Measurements from ENCODE around the gene MR1. TPM values are rescaled to one million over a fixed set of nuclear protein-coding genes. Genes with fewer than 3 reads are reported as not detected.

Gene MR1
- total and polyA plus RNA-seq, 9 of the 15 experiments (the other 6 are each of a cell fraction or from before 2014, with no cell fraction given) = 9.7 to 21.7 (median 15.6) TPM

GRCh38 chr1:181021811-181022434 is 11.9 kb upstream of the MR1 start:
- ATAC-seq (peak; percentile 84), FAIRE-seq (peak; percentile 83), DNase-seq (ENCODE audit: extremely low read depth in 1 of 4, low spot score in 3 of 4) (peak; percentile 65 to 91 (median 78))
- peaks cover 17% of the 10 kb centered on the region; the same call in 1 of the 3 replicates for H3K36me3 ChIP-seq (ENCODE audit: control insufficient read depth, insufficient read depth, low read length)
- H3K4me1 ChIP-seq (replicated peaks in 1 of 2; ENCODE audit: control insufficient read depth in 2 of 2, insufficient read depth in 2 of 2, low read length in 2 of 2) = peaks cover 8 to 10% of the 10 kb centered on the region in 2 experiments; a peak in 3 of 5 replicates
- H3K27me3 ChIP-seq (ENCODE audit: control insufficient read depth in 2 of 2, insufficient read depth in 2 of 2, low read length in 2 of 2) = no peaks in the 10 kb centered on the region; a peak in 1 of 5 replicates
- under 1% methylated on average over 15 of the region's 23 CpGs for WGBS (ENCODE audit: insufficient coverage, low coverage, missing lambda C conversion rate)
- intact Hi-C loops (cut with micrococcal nuclease) = loop anchor here (1.0 to 5.0 kb wide), 2 partner anchors 90 to 131 kb away; no protein-coding TSS in a partner anchor
- H3K79me2 ChIP-seq (ENCODE audit: control insufficient read depth, insufficient read depth, low read length) = peaks cover 54% of the 10 kb centered on the region
- in situ Hi-C loops (cut with MboI) = no loop called here
- H3K9ac ChIP-seq (ENCODE audit: insufficient read depth in 1 of 2, low read depth in 2 of 2, low read length in 2 of 2) = peak overlapping the region; percentile 80 to 94
- POLR2A ChIA-PET = interaction anchor here (0.6 to 5.3 kb wide), 9 partner anchors 11 to 82 kb away, joined by 3 to 41 read pairs (median 4); partner anchors contain the start of gene MR1
- peaks cover 8% of the 10 kb centered on the region; the same call in 1 of the 2 replicates for H4K20me1 ChIP-seq (replicated peaks; ENCODE audit: control insufficient read depth, insufficient read depth, low read length)
- H3K4me2 ChIP-seq (ENCODE audit: insufficient read depth, low read length) = peak overlapping the region; percentile 99
- no peaks in the 10 kb centered on the region for H3K9me1 ChIP-seq (ENCODE audit: control insufficient read depth, insufficient read depth, low read length)
- BruUV-seq (replicated peaks) = no TSS peak
- CTCF ChIA-PET (ENCODE audit: low intra/inter-chr PET ratio) = no interaction called here
- H3K27ac ChIP-seq (ENCODE audit: extremely low read depth, low read depth, low read length) = peak overlapping the region; percentile 81
- H3K9me3 ChIP-seq (replicated peaks; ENCODE audit: control insufficient read depth, insufficient read depth, low read depth, low read length) = no peaks in the 10 kb centered on the region
- peak overlapping the region; percentile 94 for H3K4me3 ChIP-seq
- peak overlapping the region; percentile 90 for H2AFZ ChIP-seq (ENCODE audit: low read depth, low read length)
- no peak for TF ChIP-seq PTRF (tag; IDR thresholded peaks at IDR 0.05)
- no peak for TF ChIP-seq TCF7L2 (IDR thresholded peaks at IDR 0.05; ENCODE audit: low read depth, low read length)
- TF ChIP-seq ZFP36 (IDR thresholded peaks at IDR 0.05; ENCODE audit: low read depth, low read length, partially characterized antibody) = no peak
- TF ChIP-seq MED1 (CRISPR knock-in tag; IDR thresholded peaks at IDR 0.05; ENCODE audit: borderline replicate concordance) = no peak
- peak; percentile 63 for TF ChIP-seq MYC (IDR thresholded peaks at IDR 0.05; ENCODE audit: low read depth, low read length)
- no peak for TF ChIP-seq MYC (CRISPR knock-in tag; IDR thresholded peaks at IDR 0.05; ENCODE audit: borderline replicate concordance, low read depth)
- no peak for TF ChIP-seq MBD1 (CRISPR knock-in tag; IDR thresholded peaks at IDR 0.05)
- TF ChIP-seq ELF1 (tag; IDR thresholded peaks at IDR 0.05) = peak; percentile 40; the same call in 1 of the 2 replicates
- TF ChIP-seq PPARD (CRISPR knock-in tag; IDR thresholded peaks at IDR 0.05) = no peak
- no peak for TF ChIP-seq NFIX (CRISPR knock-in tag; IDR thresholded peaks at IDR 0.05; ENCODE audit: low read depth)
- no peak for TF ChIP-seq ETS1 (conservative IDR thresholded peaks at IDR 0.05; ENCODE audit: control insufficient read depth, low read depth, low read length)
- TF ChIP-seq HEY1 (CRISPR knock-in tag; IDR thresholded peaks at IDR 0.05; ENCODE audit: borderline replicate concordance) = no peak
- no peak for TF ChIP-seq CBX5 (IDR thresholded peaks at IDR 0.05; ENCODE audit: borderline replicate concordance, low read depth)
- TF ChIP-seq EP300 (IDR thresholded peaks at IDR 0.05; ENCODE audit: low read length) = no peak
- TF ChIP-seq NR2C2 (CRISPR knock-in tag; IDR thresholded peaks at IDR 0.05) = no peak
- TF ChIP-seq NR2C2 (tag; IDR thresholded peaks at IDR 0.05) = no peak
- TF ChIP-seq HDAC2 (IDR thresholded peaks at IDR 0.05) = no peak
- TF ChIP-seq KLF16 (IDR thresholded peaks at IDR 0.05) = no peak
- TF ChIP-seq ZNF354B (CRISPR knock-in tag; IDR thresholded peaks at IDR 0.05) = no peak
- no peak for TF ChIP-seq BACH1 (tag; IDR thresholded peaks at IDR 0.05)
